ENCODE data around the gene RAET1E.
"Not testable (repeated sequence)": the region's sequence is repeated elsewhere in the genome, so short reads cannot be mapped to it uniquely, and the experiment has no call there.

The RAET1E gene

GRCh38 chr6:149859938-149860337 lies 38.0 kb downstream of the RAET1E start:
- no peak for FAIRE-seq

GRCh38 chr6:149859368-149859767 lies 38.5 kb downstream of the RAET1E start:
- FAIRE-seq: no peak

- no peak for FAIRE-seq
Observed at GRCh38 chr6:149857541-149857940, 40.4 kb downstream of the RAET1E start.

GRCh38 chr6:149856256-149856994 lies 41.5 kb downstream of the RAET1E start:
- FAIRE-seq: no peak

- no peak for FAIRE-seq
Observed at GRCh38 chr6:149855741-149856140, 42.2 kb downstream of the RAET1E start.

- FAIRE-seq: no peak
Observed at GRCh38 chr6:149855040-149855654, 42.8 kb downstream of the RAET1E start.

- no peak for FAIRE-seq
Observed at GRCh38 chr6:149854532-149854931, 43.4 kb downstream of the RAET1E start.

- not testable (repeated sequence) for FAIRE-seq
Observed at GRCh38 chr6:149854017-149854416, 43.9 kb downstream of the RAET1E start.

- FAIRE-seq: no peak
Observed at GRCh38 chr6:149852881-149853280, 45.0 kb downstream of the RAET1E start.

- no peak for FAIRE-seq
Observed at GRCh38 chr6:149852180-149852579, 45.7 kb downstream of the RAET1E start.

GRCh38 chr6:149851461-149852110 lies 46.3 kb downstream of the RAET1E start:
- FAIRE-seq: no peak

GRCh38 chr6:149848343-149848742 lies 49.6 kb downstream of the RAET1E start:
- not testable (repeated sequence) for FAIRE-seq

Data from G401.6 (cell line).